Thyroid gland (tissue), 4 donors: Measurements from ENCODE around the gene SNX9. TPM values are rescaled to one million over a fixed set of nuclear protein-coding genes. Genes with fewer than 3 reads are reported as not detected.
A peak's percentile ranks its signal among the peaks of the same experiment; 100 is the strongest.

Experiments used
- DNase-seq, 2 donors: peaks; one replicate each; pipeline ENCODE4 v3.0.0-alpha.2; 2019
- H3K27ac ChIP-seq, 3 donors: fragments of 200-600 bp; sonication (generic); 1 replicate in 2 of 3; 2 replicates in 1 of 3; pipeline ENCODE4 v1.5.1; 2016 to 2019; ENCODE audit warnings: mild to moderate bottlenecking in 1 of 3, moderate library complexity in 1 of 3
- H3K27me3 ChIP-seq: fragments of 200-600 bp; sonication (generic); one replicate; pipeline ENCODE4 v1.5.1; 2019
- H3K36me3 ChIP-seq, 2 donors: fragments of 200-600 bp; sonication (generic); one replicate each; pipeline ENCODE4 v1.5.1; 2016 to 2019
- H3K4me1 ChIP-seq, 2 donors: fragments of 200-600 bp; sonication (generic); one replicate each; pipeline ENCODE4 v1.5.1; 2017 to 2019
- H3K4me3 ChIP-seq, 3 donors: fragments of 200-600 bp; sonication (generic); replicated peaks in 1 of 3; 1 replicate in 2 of 3; 2 replicates in 1 of 3; pipeline ENCODE4 v1.5.1; 2016; ENCODE audit warnings: mild to moderate bottlenecking in 1 of 3
- H3K9me3 ChIP-seq: fragments of 200-600 bp; sonication (generic); one replicate; pipeline ENCODE4 v1.5.1; 2017
- POLR2A ChIP-seq, 2 donors: fragments of 450-650 bp; IDR thresholded peaks; one replicate each; pipeline ENCODE4 v1.6.1; 2017; ENCODE audit warnings: antibody characterized with exemption in 2 of 2, mild to moderate bottlenecking in 2 of 2, moderate library complexity in 1 of 2
- WGBS, 2 donors: methylation state at CpG; one replicate each; pipeline ENCODE4 v1.1.5; 2017; 5-methylcytosine and 5-hydroxymethylcytosine counted together
- intact Hi-C: fragments of 100-400 bp; cut with DNase I; formaldehyde crosslinking; loops from one replicate; pipeline ENCODE4 v1.15.1; 2023
- total RNA-seq, 4 donors: library from RNA; depleted of rRNA; stranded (reverse); fragments of >200 nt; gene quantifications; one replicate each; pipeline ENCODE4 v1.2.3, GENCODE V29; 2016
- TF ChIP-seq, protein P1 (sequence below), 6 experiments: fragments of 200-600 bp in 3 of 6; fragments of 450-650 bp in 3 of 6; sonication (generic) in 3 of 6; IDR thresholded peaks; one replicate each; pipeline ENCODE4 v1.5.1; 2016 to 2019; ENCODE audit warnings: antibody characterized with exemption in 6 of 6, mild to moderate bottlenecking in 2 of 6, inconsistent platforms in 1 of 6, moderate library complexity in 1 of 6

SNX9 gene
- total RNA-seq, 4 donors from 2014 or later = 44.6 to 73.1 (median 47.2) TPM

DNA sequence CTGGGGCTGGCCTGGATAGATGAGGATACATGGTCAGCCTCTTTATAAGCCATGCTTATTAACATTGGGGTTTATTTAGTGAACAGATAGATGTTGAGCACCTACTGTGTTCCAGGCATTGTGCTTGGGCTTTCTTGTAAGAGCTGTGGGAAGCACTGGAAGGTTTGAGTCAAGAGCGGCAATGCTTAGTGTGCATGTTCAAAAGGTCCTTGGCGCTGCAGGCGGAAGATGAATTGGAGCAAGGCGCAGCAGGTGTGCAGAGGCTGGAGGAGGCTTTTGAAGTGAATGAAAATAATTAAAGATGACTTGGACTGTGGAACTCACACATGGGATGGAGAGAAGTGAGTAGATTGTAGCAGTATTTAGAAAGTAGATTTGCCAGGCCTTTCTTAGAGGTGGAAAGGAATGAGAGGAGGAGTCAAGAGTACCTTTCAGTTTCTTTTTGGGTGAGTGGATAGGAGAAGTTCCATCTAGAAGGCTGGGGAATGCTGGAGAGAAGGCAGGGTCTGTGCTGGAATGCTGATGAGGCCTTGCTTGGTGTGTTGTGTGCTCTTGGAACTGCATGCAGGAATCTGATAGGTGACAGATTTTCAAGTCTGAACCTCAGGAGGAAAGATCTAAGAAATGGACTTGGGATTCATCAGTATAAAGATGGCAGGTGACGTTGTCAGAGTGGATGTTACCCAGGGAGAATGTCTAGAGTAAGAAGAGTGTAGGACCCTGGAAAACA is 26.4 kb downstream of the SNX9 start:
- Histone ChIP-seq H3K9me3 (no peaks in the 10 kb centered on the region), H3K4me3 (no peak overlapping the region), H3K27me3 (no peaks in the 10 kb centered on the region), H3K27ac (peak overlapping the region in 2 of 3 donors; percentile 7), H3K36me3 (no peaks in the 10 kb centered on the region), H3K4me1 (peaks cover 20 to 22% of the 10 kb centered on the region in 2 donors)
- DNase-seq = peak in 1 of 2 donors; percentile 14
- TF ChIP-seq, protein P1, sequence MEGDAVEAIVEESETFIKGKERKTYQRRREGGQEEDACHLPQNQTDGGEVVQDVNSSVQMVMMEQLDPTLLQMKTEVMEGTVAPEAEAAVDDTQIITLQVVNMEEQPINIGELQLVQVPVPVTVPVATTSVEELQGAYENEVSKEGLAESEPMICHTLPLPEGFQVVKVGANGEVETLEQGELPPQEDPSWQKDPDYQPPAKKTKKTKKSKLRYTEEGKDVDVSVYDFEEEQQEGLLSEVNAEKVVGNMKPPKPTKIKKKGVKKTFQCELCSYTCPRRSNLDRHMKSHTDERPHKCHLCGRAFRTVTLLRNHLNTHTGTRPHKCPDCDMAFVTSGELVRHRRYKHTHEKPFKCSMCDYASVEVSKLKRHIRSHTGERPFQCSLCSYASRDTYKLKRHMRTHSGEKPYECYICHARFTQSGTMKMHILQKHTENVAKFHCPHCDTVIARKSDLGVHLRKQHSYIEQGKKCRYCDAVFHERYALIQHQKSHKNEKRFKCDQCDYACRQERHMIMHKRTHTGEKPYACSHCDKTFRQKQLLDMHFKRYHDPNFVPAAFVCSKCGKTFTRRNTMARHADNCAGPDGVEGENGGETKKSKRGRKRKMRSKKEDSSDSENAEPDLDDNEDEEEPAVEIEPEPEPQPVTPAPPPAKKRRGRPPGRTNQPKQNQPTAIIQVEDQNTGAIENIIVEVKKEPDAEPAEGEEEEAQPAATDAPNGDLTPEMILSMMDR (IDR thresholded peaks at IDR 0.05) = no peak
- no peak for TF ChIP-seq POLR2A (IDR thresholded peaks at IDR 0.05)
- 96 to 97% methylated on average over 5 of the region's 5 CpGs for WGBS, 2 donors
- intact Hi-C loops = no loop called here

DNA sequence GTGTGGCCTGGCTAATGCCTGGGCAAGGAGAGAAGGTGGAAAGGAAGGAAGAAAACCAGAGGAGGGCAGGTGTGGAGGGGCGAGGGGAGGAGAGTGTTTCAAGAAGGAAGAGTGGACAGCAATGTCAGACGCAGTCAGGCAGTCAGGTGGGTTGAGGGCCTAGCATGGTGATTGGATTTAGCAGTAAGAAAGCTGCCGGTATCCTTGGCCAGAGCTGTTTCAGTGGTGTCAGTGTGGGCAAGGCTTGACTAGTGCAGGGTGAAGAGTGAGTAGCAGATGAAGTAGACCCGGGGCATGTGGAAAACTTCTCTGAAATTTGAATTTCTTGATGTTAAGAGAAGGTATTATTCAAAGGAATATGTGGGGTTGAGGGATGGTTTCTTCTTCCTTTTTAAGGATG is 27.0 kb downstream of the SNX9 start:
- DNase-seq = no peak
- Histone ChIP-seq H3K4me3 (no peak overlapping the region), H3K9me3 (no peaks in the 10 kb centered on the region), H3K27ac (peak overlapping the region in 1 of 3 donors; percentile 7), H3K36me3 (no peaks in the 10 kb centered on the region), H3K27me3 (no peaks in the 10 kb centered on the region), H3K4me1 (peaks cover 20 to 22% of the 10 kb centered on the region in 2 donors)
- intact Hi-C loops = no loop called here
- 82 to 87% methylated on average over 4 of the region's 4 CpGs for WGBS, 2 donors
- TF ChIP-seq, protein P1 (IDR thresholded peaks at IDR 0.05) = no peak
- TF ChIP-seq POLR2A (IDR thresholded peaks at IDR 0.05) = no peak

DNA sequence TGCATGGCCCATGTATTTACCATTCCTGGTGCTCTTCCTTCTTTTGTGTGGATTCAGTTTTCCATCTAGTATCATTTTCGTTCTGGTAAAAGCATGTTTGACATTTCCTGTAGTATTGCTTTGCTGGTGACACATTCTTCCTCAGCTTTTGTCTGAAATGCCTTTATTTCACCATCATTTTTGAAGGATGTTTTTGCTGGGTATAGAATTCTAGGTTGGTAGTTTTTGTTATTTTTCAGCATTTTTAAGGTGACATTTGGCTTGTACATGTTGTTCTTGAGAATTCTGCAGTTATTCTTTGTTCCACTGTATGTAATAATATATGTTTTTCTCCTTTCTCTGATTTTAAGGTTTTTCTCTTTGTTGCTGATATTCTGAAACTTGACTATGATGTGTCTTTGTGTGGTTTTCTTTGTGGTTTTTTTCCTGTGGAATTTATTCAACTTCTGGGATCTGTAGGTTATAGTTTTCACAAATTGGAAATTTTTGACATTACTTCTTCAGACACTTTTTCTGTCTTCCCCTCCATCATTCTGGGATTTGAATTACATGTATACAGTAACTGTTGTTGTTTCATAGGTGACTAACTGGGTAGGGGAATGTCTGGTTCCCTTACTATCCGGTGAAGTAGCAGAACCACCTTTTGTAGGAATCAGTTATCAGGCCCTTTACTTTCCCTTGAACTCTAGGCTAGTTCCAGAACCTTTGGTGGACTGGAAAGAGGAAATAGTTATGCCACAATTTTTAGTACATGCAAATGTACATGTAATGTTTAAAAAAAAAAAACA is 30.2 kb downstream of the SNX9 start:
- no peak for DNase-seq
- H3K36me3 ChIP-seq = no peaks in the 10 kb centered on the region
- H3K9me3 ChIP-seq = no peaks in the 10 kb centered on the region
- no peaks in the 10 kb centered on the region for H3K27me3 ChIP-seq
- no peak overlapping the region for H3K4me3 ChIP-seq
- intact Hi-C loops = no loop called here
- TF ChIP-seq, protein P1 (IDR thresholded peaks at IDR 0.05) = no peak
- no peak for TF ChIP-seq POLR2A (IDR thresholded peaks at IDR 0.05)
- H3K4me1 ChIP-seq = peaks cover 6 to 22% of the 10 kb centered on the region in 2 donors
- H3K27ac ChIP-seq = no peak overlapping the region
- 89 to 94% methylated on average over 2 of the region's 2 CpGs for WGBS, 2 donors

DNA sequence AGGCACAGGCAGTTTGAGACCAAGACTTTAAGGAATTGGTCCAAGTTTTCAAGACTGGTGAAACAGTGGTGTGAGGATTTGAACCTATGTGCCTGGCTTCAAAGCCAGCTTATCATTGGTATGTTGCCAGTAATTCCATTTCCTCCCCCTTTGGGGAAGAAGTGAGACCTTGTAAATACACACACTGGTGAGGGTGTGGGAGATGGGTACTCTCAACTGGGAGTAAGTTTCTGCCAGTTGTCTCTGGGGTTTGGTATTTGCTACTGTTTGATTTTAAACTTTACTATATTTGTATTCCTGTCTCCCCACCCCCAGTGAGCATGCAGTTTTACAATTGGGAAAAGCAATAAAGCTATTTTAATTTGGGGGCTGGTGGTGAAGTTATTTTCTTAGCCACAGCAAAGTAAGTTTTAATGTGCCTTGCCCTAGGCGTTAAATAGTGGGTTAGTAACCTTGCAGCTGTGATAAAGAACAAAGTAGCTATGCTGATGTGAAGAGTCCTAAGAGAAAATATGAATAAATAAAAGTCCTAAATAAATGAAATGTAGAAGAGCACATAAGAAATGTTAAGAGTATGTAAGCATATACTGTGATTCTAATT is 31.0 kb downstream of the SNX9 start:
- no peak for DNase-seq
- Histone ChIP-seq H3K36me3 (no peaks in the 10 kb centered on the region), H3K4me3 (no peak overlapping the region), H3K27me3 (no peaks in the 10 kb centered on the region), H3K27ac (no peak overlapping the region), H3K9me3 (no peaks in the 10 kb centered on the region), H3K4me1 (peaks cover 3 to 15% of the 10 kb centered on the region in 2 donors)
- WGBS, 2 donors = 100% methylated on average over 1 of the region's 1 CpG
- intact Hi-C loops = no loop called here
- no peak for TF ChIP-seq POLR2A (IDR thresholded peaks at IDR 0.05)
- TF ChIP-seq, protein P1 (IDR thresholded peaks at IDR 0.05) = no peak
